ENCODE data around the gene LIG1.

LIG1 gene

GRCh38 chr19:48169939-48170803 lies at the start of gene LIG1, which contains the start of gene ZSWIM9:
TSS of gene LIG1 (minus strand) at chr19:48170344. CDS start at chr19:48165566, 4,778 bp downstream.
TSS of gene ZSWIM9 (plus strand) at chr19:48170680. CDS start at chr19:48171803, 1,123 bp downstream.
- peak; percentile 96 for DNase-seq (ENCODE audit: low spot score)

GRCh38 chr19:48218997-48219396 lies 48.9 kb upstream of the LIG1 start:
- DNase-seq (ENCODE audit: low spot score), result no peak

GRCh38 chr19:48216933-48217332 lies 46.8 kb upstream of the LIG1 start:
- no peak for DNase-seq (ENCODE audit: low spot score)

- no peak for DNase-seq (ENCODE audit: low spot score)
Observed at GRCh38 chr19:48213959-48214358, 43.8 kb upstream of the LIG1 start.

- DNase-seq (ENCODE audit: low spot score), result no peak
Observed at GRCh38 chr19:48210005-48210404, 39.9 kb upstream of the LIG1 start.

- DNase-seq (ENCODE audit: low spot score), result no peak
Observed at GRCh38 chr19:48206397-48207093, 36.4 kb upstream of the LIG1 start.

GRCh38 chr19:48203794-48204628 lies 33.9 kb upstream of the LIG1 start:
- DNase-seq (ENCODE audit: low spot score), result peak; percentile 97

- no peak for DNase-seq (ENCODE audit: low spot score)
Observed at GRCh38 chr19:48203222-48203793, 33.2 kb upstream of the LIG1 start.

- DNase-seq (ENCODE audit: low spot score), result no peak
Observed at GRCh38 chr19:48196933-48197665, 27.0 kb upstream of the LIG1 start.

GRCh38 chr19:48196321-48196763 lies 26.2 kb upstream of the LIG1 start:
- no peak for DNase-seq (ENCODE audit: low spot score)

- no peak for DNase-seq (ENCODE audit: low spot score)
Observed at GRCh38 chr19:48194844-48195830, 25.0 kb upstream of the LIG1 start.

- DNase-seq (ENCODE audit: low spot score), result no peak
Observed at GRCh38 chr19:48194041-48194843, 24.1 kb upstream of the LIG1 start.

GRCh38 chr19:48192750-48193149 lies 22.6 kb upstream of the LIG1 start:
- no peak for DNase-seq (ENCODE audit: low spot score)

- no peak for DNase-seq (ENCODE audit: low spot score)
Observed at GRCh38 chr19:48190885-48191284, 20.7 kb upstream of the LIG1 start.

GRCh38 chr19:48190288-48190884 lies 20.2 kb upstream of the LIG1 start:
- DNase-seq (ENCODE audit: low spot score), result peak; percentile 86

- DNase-seq (ENCODE audit: low spot score), result no peak
Observed at GRCh38 chr19:48186541-48186991, 16.4 kb upstream of the LIG1 start.

GRCh38 chr19:48186015-48186414 lies 15.9 kb upstream of the LIG1 start:
- DNase-seq (ENCODE audit: low spot score), result no peak

GRCh38 chr19:48183356-48183755 lies 13.2 kb upstream of the LIG1 start:
- no peak for DNase-seq (ENCODE audit: low spot score)

All from Ammon's horn (tissue), 1 donor.